Suppressor macrophage (primary cell): ENCODE results near the gene TACC3.

Source experiments
- DNase-seq, 4 experiments: peaks; one replicate each; pipeline ENCODE4 v3.0.0-alpha.2; 2020 to 2022
- total RNA-seq, 17 experiments: gene quantifications; one replicate each; lab custom pipeline; 2026; ENCODE audit warnings: mixed read lengths in 6 of 17, inconsistent platforms in 3 of 17; lab: John Stamatoyannopoulos, UW

The TACC3 gene
- total RNA-seq = 5.2 to 135 (median 34.9) reads per million in 17 experiments

- peak; percentile 94 to 98 (median 96) for DNase-seq
Observed at GRCh38 chr4:1721003-1721665, at the start of gene TACC3, which contains the start of gene TMEM129. TACC3 (plus strand) TSS chr4:1721521; CDS start chr4:1723422, 1,901 bp downstream. TMEM129 (minus strand) TSS chr4:1721323; CDS start chr4:1720837, 486 bp downstream.

DNA sequence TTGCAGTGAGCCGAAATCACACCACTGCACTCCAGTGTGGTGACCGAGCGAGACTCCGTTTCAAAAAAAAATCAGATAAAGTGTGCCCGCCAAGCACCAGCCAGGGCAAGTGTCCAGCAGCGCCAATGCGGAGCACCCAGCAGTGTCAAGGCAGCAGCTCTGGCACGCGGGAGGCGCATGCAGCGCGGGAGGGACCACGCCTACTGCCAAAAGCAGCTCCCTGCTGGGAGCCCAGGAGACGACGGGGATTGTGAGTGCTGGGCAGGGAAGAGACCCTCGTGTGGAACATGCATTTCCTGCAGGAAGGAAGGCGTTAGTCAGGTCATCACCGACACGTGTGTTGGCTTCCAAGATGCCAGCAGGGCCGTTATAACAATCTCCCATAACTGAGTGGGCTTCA lies 47.6 kb upstream of the TACC3 start:
- no peak for DNase-seq

- DNase-seq = no peak
Observed at GRCh38 chr4:1674682-1675081, 46.6 kb upstream of the TACC3 start.

DNA sequence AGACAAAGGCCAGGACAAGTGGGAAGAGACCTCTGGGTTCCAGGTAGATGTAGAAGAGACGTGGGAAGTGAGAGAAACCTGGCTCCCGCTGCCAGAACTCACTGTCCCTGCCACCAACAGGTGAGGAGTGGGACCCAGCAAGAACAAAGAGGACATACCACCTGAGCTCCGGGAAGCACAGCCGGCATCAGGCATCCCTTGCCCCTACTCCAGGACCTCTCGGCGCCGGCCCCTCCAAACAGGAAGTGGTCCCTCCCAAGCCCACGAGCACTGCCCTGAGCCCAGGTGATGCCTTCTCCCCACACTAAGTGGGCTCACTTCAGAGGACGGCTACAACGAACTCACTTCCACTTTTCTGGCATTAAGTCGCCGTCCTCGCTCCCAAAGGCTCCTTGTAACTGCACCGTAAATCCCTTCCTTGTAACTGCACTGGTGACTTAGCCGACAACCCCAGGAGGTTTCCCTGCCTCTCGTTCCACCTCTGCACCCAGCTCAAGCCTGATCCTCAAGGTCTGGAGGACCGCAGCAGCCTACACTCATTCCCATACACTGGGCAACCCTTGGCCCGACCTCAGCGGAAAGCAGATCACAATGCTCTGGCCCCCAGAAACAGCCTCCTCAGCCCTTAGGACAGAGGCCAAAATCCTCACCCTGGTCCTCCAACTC lies 46.1 kb upstream of the TACC3 start:
- DNase-seq = no peak

DNA sequence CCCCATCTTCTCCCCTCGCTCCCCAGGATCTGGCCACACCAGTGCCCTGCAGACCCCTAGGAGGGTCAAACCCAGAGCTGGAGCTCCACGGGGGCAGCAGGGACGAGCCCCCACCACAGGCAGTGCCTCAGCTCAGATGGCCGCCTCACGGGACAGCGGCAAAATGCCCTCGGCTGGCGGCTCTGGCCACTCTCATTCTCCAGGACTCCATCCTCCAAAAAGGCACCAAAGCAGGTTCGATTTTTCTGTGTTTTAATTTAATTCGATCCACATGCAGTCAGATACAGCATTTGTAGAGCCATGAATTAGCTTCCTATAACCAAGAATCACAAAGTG lies 45.6 kb upstream of the TACC3 start:
- no peak for DNase-seq

GRCh38 chr4:1676605-1677525 lies 44.5 kb upstream of the TACC3 start:
- no peak for DNase-seq

- DNase-seq = no peak
Observed at GRCh38 chr4:1678244-1678643, 43.1 kb upstream of the TACC3 start.

- DNase-seq = no peak
Observed at GRCh38 chr4:1682860-1683259, 38.5 kb upstream of the TACC3 start.

DNA sequence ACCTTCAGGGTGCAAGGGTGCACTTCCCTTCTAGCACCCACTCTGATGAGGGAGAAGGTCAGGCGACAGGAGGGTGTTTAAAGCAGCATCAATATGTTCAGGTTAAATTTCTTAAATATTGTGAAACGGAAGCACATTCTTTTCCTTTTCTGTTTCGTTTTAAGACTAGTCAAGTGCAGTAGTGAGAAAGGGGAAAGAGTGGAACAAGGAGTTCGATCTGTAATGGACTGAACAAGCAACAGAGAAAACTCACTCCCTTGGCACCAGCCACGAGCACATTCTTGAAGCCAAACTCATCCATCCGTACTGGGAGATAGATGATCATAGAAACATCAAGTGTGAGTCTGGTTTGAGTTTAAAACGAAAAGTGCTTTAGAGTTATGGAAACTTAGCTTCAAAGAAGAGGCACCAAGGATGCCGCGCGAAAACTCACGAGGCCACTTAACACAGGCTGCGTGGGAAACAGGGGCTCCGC lies 38.0 kb upstream of the TACC3 start:
- peak in 3 of 4 experiments; percentile 11 to 44 (median 22) for DNase-seq

DNA sequence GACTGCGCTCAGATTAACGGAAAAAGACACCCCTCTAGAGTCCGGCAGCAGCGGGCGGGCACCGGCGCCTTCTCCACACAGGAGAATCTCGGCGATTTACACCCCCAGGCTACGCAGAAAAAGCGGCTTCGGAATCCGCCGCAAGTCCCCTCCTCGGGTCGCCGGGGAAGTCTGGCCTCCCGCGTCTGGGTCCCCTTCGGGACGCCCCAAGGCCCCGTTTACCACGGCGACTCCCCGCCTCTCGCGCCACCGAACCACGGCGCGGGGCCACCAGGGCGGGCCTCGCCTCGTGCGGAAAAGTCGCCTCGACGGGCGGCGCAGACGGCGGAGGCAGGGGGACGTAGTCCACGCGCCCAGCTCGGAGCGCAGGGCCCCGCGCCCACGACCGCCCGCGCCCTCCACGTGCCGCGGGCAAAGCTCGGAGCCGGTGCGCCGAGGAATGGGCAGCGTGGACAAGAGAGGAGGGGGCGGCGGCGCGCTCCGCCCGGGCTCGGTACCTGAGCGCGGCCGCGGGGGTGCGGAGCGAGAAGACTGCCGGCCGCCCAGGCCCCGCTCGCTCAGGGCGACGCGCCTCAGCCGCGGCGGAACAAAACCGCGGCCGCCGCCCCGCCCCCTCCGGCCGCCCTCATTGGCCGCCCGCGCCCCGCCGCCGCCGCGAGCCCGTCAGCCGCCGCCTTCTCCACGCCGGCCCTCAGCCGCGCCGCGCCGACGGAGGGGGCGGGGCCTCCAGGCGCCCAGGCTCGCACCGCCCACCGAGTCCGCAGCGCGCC lies 37.4 kb upstream of the TACC3 start, which contains the start of gene FAM53A:
Gene FAM53A, minus strand, starts transcription at position 578 of the 770 bp plus-strand sequence. CDS start 15,572 bp downstream, outside the sequence.
- peak; percentile 94 to 99 (median 98) for DNase-seq

GRCh38 chr4:1684506-1685234 lies 36.7 kb upstream of the TACC3 start:
- no peak for DNase-seq

GRCh38 chr4:1685235-1686150 lies 35.8 kb upstream of the TACC3 start:
- DNase-seq = no peak

DNA sequence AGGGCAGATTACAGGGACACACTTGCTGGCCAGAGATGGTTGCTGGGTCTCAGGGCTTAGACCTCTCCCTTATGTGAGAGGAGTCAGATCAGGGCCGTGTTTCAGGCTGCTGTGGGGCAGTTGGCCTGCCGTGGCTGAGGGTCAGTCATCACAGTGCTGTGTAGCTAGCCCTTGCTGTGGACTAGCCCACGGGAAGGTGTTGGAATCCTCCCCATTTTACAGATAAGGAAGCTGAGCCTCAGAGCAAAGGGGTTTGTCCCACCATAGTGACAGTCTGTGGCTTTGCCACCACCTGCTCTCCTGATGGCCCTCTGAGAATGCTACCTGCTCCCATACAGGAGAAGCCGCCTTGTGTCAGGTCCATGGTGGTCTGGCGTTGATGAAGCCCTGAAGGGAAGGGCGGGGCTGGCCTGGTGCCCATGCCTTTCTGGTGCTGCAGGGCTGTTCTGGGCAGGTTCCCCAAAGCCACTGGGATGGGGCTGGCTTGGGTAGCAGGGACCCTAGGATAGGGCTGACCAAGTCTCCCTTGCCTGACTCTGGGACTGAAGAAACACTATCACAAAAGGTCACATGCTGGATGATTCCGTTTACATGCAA lies 34.8 kb upstream of the TACC3 start:
- no peak for DNase-seq

GRCh38 chr4:1690698-1691097 lies 30.6 kb upstream of the TACC3 start:
- no peak for DNase-seq

DNA sequence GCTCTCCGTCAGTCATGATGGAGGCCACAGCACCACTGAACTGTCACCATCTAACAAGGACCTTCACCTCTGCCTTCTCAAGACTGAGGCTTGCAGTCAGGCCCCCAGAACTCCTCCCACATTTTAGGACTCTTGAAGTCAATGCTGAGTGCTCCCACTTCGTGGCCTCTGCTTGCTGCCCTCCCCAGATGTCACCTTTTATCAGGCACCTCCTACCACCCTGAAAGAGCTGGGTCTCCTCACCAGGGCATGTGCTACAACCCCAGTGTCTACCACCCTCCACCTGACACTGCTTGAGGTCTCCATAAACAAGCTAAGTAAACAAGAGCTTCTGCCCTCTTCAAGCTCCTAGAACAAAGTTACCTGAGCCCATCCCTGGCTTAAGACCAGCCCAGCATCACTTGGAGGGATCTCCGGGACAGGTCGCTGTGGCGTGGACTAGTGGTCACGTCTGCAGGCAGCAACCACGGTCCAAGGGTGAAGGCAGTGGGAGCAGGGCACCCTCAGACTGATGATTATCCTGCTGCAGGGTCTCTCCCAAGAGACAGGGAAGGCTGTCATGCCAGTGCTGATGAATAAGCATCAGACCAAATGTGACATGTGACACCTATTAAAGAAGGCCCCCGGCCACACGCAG lies 29.5 kb upstream of the TACC3 start:
- DNase-seq = no peak

DNA sequence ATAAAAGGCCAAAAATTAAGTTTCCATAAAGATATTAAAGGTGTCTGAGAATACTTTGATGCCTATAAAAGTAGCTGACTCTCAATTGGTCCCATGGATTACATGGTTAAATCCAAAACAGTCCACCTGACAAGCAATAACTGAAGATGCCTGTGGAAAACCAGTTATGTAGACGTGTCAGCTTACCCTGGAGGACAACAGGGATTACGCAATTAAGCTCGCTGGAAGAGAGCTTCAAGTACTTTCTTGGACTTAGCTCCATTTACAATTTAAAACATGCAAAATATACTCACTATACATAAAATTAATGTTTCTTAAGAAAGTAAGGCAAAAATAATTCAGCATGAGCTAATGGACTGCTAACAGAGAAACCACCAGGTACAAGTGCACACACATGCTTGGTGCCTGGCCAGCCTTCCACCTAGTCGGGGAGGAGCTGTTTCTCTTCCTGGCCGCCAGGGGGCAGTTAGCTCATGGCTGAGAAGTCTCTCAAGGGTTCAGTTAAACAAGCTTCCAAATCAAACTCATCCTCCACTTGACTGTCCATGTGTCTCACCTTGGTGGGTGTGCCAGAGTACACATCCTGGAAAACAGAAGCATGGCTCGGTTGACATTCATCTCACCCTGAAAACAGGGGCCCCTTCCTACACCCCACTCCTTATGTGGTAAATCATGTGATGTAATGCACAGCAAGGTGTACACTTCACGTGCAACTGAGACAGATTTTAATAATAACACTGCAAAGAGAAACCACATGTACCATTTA lies 28.0 kb upstream of the TACC3 start:
- DNase-seq = peak; percentile 80 to 91 (median 88)

DNA sequence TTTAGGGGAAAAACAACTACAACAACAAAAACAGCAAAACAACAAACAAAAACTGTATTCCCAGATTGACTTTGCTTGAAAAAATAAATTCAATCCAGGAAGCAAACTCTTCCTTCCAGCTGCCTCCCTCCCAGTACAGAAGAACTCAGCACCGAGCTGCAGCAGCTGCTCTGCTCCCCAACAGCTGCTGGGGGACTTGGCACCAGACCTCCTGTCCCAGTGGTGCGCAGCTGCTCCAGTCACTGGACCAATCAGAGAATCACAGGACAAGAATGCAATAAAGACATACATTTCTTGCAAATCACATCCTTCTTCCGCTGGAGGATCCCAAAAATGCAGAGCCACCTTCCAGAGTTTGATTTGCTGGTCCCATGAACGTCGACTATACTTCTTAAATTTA lies 25.4 kb upstream of the TACC3 start:
- no peak for DNase-seq

GRCh38 chr4:1701671-1702070 lies 19.6 kb upstream of the TACC3 start:
- peak; percentile 42 to 59 (median 58) for DNase-seq
